HG03159 (cell line): Measurements from ENCODE around the gene CDK5.

Experiments used
- ATAC-seq: cut with Tn5 transposase; IDR thresholded peaks from one replicate; pipeline ENCODE4 v1.9.1; 2021; ENCODE audit warnings: mild to moderate bottlenecking, moderate library complexity; ENCODE audit not compliant: unreplicated experiment

Gene CDK5

DNA sequence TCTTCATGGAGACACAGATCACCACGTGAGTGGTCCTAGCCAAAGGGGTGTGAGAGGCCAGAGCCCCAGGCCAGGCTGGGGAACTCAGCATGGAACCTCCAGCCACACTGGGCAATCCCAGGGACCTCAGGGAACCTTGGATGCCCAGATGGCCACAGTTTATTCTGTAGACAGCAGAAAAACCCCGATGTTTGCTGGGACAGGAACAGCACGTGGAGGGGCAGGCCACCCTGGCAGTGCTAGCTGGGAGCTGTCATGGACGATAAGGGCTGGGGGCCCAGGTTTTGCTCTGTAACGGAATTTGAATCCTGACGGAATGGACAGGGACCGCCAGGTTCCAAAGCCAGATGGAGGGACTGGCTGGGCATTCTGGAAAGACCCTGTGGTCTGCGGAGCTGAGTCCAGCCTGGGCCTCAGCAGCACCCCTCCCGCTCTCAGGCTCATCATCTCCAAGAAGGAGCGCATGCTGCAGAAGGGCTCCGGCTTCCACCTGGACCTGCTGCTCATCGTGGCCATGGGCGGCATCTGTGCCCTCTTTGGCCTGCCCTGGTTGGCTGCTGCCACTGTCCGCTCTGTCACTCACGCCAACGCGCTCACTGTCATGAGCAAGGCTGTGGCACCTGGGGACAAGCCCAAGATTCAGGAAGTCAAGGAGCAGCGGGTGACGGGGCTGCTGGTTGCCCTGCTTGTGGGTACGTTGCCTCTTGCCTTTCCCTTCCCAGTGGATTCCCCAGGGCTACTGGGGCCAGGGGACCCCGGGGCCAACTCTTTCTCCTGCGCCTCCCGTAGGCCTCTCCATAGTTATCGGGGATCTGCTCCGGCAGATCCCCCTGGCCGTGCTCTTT, 17.3 kb upstream of the CDK5 start:
- ATAC-seq = no peak

DNA sequence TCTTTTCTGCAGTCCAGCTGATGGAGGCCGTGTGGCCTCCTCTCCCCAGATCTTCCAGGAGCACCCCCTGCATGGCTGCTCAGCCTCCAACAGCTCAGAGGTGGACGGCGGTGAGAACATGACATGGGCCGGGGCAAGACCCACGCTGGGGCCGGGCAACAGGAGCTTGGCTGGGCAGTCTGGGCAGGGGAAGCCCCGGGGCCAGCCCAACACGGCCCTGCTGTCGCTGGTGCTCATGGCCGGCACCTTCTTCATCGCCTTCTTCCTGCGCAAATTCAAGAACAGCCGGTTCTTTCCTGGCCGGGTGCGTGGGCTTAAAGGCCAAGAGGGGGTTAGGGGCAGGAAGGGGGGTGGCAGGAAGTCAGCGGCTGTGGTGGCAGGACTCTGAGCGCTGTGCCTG, 16.3 kb upstream of the CDK5 start:
- no peak for ATAC-seq

- no peak for ATAC-seq
These were observed 13.6 kb upstream of the CDK5 start for GRCh38 chr7:151071032-151071866.

DNA sequence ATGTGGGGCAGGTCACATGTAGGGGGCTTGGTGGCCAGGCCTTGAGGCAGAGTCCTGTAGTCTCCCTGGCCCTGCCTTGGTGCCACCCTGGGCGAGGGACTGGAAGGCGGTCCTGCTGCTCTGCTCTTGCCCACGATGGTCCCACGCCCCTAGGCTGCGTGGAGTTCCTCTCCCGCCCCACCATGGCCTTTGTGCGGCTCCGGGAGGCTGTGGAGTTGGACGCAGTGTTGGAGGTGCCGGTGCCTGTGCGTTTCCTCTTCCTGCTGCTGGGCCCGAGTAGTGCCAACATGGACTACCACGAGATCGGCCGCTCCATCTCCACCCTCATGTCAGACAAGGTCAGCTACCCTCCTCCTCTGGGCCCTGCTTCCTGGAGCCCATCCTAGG, 12.9 kb upstream of the CDK5 start:
- ATAC-seq = no peak

DNA sequence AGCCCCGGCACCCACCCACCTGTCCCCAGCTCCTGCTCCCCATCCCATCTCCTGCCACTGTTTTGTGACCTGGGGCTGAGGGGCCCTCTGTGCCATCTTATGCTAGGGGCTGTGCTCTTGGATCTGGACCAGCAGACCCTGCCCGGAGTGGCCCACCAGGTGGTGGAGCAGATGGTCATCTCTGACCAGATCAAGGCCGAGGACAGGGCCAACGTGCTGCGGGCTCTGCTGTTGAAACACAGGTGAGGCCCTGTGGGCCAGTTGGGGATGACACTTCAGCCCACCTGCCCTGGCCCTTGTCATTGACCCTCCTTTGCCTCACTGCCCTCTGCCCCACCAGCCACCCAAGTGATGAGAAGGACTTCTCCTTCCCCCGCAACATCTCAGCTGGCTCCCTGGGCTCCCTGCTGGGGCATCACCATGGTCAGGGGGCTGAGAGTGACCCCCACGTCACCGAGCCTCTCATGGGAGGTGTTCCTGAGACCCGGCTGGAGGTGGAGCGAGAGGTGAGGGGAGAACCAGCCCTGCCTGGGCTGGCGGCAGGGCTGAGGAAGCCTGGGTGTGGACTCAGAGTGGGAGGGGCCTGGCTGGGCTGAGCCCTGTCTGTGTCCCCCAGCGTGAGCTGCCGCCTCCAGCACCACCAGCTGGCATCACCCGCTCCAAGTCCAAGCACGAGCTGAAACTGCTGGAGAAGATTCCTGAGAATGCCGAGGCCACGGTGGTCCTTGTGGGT, 12.3 kb upstream of the CDK5 start:
- no peak for ATAC-seq

- ATAC-seq = no peak
These were observed 10.5 kb upstream of the CDK5 start for GRCh38 chr7:151068069-151068773.

- ATAC-seq = no peak
These were observed 8.7 kb upstream of the CDK5 start for GRCh38 chr7:151066273-151066974.

DNA sequence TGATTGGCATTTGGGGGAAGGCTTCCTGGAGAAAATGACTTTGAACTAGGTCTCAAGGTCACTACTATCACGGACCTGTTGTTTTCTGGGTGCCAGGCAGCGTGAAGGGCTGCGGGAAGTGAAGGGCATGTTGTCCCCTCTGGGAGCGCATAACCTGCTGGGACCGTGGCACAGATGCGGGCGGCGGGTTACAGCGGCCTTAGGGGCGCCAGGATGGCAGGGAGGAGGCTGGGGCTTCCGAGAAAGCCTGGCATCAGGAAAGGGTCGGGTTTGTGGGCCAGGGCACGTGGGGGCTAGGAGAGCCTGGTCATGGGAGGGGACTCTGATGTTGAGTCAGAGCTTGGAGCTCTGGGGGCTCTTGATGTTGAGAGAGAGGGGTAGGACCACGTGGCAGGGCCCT, 7.8 kb upstream of the CDK5 start:
- no peak for ATAC-seq

- ATAC-seq = no peak
These were observed 7.3 kb upstream of the CDK5 start for GRCh38 chr7:151064993-151065392.

- ATAC-seq = no peak
These were observed 6.8 kb upstream of the CDK5 start for GRCh38 chr7:151064454-151064853.

DNA sequence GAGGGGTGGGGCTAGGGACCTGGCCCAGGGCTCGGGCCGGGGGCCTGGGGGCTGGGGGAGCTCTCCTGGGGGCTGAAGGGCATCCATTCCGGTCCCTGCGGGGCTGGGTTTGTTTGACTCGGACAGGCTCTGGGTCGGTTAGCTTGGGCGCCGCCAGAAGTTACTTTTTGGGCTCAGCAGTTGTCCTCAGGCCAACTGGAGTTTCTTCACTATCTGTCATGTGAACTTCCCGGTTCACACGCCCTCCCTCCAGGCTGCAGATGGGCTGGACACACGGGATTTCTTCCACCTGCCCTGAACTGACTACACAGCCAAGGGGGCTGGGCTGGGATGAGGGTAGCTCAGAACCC, 5.5 kb upstream of the CDK5 start:
- ATAC-seq = no peak

DNA sequence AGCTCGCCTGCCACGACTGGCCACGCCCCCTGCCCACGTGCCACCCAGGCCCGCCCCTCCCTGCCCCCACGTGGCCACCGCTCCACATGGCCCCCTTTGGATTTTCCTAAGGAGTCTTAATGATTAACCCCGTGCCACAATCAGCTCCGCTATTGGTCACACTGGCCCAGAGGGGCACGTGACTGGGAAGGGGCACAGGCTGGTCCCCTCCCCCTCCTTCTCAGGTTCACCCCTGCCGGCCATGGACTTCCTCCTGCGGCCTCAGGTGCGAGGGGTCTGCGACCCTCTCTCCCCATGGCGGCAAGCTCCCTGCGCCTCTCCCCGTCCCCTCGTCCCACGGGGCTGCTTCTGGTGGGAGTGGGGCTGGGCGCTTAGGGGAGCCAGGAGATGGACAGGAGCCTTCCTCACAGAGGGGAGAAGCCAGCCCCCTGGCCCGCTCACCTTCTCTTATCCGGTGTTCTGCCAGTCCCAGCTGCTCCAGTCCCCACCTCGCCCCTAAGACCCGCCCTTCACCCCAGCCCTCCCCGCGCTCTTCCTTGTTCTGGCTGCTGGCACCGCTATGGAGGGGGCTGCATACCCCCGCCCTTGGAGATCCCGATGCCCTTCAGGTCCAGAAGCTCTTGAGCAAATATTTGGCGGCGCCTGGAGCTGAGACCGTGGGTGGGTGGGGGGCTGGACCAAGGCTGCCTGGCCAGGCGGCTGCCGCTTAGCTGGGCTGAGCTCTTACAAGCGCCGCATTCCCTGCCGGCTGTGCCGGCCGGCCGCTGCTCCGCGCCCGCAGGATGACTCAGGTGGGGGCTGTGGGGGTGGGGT, 4.9 kb upstream of the CDK5 start:
- no peak for ATAC-seq

DNA sequence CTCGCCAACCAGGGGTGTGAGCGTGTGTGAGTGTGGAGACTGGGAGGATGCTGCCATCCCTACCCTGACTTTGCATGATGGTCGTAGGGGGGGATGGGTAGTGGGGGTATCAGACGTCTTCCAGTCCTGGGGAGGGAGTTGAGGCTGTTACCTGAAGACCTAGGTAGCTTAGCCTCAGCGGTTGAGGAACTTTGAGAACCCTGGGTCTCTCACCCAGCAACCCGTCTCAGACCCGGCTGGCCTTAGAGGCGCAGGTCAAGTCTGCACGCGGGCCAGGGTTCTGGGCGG, 4.4 kb upstream of the CDK5 start:
- no peak for ATAC-seq

GRCh38 chr7:151061213-151062110, 3.8 kb upstream of the CDK5 start:
- ATAC-seq = no peak

DNA sequence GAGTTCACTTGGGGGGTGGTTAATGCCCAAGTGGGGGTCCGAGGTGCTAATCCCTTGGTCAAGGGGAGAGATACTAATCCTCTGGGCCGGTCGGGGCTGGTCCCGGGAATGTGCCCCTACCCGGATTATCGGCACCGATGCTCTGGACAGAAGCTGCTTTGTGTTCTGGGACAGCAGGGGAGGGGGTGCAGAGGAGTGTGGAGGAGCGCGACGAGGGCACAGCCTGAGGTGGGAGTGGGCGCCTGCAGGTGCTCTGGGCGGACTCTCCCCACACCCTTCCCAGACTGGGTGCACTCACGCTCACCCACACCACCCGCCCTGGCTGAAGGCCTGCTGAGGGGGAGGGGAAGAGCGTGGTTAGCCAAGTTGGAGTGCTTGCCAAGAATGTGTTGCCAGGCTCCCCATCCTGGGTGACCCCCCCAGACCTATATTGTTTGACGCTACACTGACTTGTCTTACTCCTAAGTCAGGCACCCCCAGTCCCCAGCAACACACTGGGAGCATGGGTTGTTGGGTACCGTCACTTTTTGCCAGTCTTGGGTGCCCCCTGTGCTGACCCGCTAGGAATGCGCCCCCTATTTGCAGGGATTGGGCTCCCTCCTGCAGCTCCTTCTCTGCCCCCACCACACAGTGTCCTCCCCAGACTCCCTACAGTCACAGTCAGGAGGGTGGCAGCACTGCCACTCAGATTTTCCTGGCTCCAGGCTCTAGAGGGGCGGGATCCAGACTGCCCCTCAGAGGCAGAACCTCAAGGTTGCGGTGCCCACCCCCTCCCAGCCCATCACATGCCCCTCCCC, 2.9 kb upstream of the CDK5 start:
- no peak for ATAC-seq

GRCh38 chr7:151060113-151060415, 2.4 kb upstream of the CDK5 start:
- no peak for ATAC-seq

DNA sequence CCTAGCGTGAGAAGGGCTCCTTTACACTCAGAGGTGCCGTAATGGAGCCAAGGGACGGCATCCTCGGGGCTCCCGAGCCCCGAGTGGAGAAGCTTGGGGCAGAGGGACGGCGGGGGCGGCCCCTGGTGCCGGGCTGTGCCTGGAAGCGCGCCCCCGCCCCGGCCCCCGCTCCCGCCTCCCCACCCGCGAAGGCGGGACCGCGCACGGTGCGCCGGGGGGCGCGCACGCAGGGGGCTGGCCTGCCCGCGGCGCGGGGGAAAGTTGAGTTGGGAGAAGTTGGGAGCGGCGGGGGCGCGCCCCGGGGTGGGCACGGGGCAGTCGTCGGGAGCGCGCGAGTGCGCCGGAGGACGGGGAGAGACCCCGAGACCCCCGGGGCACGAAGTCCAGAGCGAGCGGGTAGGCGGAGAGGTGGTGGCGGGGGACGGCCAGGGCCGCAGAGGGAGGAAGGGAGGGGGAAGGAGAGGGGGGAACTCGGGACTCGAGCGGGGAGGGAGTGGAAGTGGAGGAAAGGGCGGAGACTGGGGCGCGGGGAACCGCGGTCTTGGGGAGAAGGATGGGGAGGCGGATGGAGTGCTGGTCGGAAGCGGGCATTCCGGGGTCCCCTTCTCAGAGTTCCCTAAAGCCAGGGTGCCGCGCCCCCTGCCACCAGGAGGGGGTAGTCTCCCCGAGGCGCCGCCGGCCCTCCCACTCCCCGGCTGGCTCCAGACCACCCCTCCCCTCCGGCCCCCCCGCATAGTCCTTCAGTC, 1.8 kb upstream of the CDK5 start, which contains the start of gene SLC4A2:
Gene SLC4A2, plus strand, starts transcription at position 223 of the 746 bp plus-strand sequence. CDS start 2,399 bp downstream, outside the sequence.
- ATAC-seq = peak; percentile 29
